Fibroblast of mammary gland (primary cell): ENCODE data around the gene PRAMEF1.
"Not testable (repeated sequence)": the region's sequence is repeated elsewhere in the genome, so short reads cannot be mapped to it uniquely, and the experiment has no call there.

Experiments
- DNase-seq: peaks from one replicate; pipeline ENCODE4 v3.0.0-alpha.2; 2010; ENCODE audit warnings: low read depth
- H3K4me3 ChIP-seq: 2 replicates; pipeline ENCODE4 v1.5.1; 2011; ENCODE audit warnings: low read depth, mild to moderate bottlenecking, low read length, moderate library complexity; ENCODE audit not compliant: control insufficient read depth
- TF ChIP-seq, protein P1 (sequence below): conservative IDR thresholded peaks from 2 replicates; pipeline ENCODE4 v1.5.1; 2011; ENCODE audit warnings: low read depth, low read length, inconsistent platforms; ENCODE audit not compliant: control insufficient read depth, insufficient read depth

The PRAMEF1 gene

DNA sequence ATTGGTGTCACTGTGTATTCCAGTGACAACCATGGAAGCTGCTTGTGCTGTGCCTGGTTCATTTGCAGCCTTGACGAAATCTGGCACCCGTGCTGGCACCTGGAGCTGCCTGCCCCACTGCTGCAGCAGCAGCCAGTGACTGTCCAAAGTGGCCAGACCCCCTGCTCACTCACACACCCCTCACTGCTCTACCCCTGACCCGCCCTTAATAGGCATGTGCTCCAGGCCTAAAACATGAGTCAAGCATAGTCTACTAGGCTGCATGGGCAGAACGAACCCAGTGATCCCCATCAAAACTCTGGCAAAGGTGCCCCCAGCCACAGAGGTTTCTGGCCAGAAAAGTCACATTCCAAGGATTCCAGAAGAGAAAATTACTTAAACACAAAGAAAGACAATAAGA, 7.7 kb downstream of the PRAMEF1 start:
- no peak overlapping the region for H3K4me3 ChIP-seq
- TF ChIP-seq, protein P1, sequence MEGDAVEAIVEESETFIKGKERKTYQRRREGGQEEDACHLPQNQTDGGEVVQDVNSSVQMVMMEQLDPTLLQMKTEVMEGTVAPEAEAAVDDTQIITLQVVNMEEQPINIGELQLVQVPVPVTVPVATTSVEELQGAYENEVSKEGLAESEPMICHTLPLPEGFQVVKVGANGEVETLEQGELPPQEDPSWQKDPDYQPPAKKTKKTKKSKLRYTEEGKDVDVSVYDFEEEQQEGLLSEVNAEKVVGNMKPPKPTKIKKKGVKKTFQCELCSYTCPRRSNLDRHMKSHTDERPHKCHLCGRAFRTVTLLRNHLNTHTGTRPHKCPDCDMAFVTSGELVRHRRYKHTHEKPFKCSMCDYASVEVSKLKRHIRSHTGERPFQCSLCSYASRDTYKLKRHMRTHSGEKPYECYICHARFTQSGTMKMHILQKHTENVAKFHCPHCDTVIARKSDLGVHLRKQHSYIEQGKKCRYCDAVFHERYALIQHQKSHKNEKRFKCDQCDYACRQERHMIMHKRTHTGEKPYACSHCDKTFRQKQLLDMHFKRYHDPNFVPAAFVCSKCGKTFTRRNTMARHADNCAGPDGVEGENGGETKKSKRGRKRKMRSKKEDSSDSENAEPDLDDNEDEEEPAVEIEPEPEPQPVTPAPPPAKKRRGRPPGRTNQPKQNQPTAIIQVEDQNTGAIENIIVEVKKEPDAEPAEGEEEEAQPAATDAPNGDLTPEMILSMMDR, result no peak
- DNase-seq, result no peak

DNA sequence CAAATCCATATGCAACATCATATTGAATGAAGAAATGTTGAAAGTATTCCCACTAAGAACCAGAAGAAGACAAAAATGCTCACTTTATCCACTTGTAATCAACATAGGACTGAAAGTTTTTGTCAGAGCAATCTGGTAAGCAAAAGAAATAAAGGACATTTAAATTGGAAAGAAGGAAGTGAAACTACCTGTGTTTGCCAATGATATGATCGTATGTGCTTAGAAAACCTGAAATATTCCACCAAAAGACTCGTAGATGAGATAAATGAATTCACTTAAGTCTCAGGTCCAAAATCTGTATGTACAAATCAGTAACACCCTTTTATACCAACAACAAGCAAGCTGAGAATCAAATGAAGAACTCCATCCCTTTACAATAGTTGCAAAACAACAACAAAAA, 8.5 kb downstream of the PRAMEF1 start:
- TF ChIP-seq, protein P1, result no peak
- DNase-seq, result no peak

DNA sequence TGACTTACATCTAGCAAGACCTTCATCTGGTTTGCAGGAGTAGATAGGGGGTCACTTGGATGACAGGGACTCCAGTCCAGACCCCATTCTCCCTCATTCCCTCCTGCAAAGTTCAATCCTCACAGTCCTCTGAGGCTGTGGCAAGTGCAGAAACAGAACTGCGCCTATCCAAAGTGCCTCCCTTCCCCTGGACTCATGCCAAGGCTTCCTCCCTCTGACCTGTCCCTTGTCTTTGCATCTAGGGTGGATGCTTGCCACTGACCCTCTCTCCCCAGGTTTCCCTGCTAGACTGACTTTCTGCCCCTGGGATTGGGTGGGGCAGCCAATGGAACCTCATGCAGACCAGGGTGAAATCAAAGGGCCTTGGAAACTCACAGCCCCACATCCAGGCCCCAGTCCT, 18.7 kb downstream of the PRAMEF1 start:
- H3K4me3 ChIP-seq, result no peak overlapping the region
- TF ChIP-seq, protein P1, result no peak
- DNase-seq, result no peak

More for the DNA sequence above, 8.5 kb downstream of the PRAMEF1 start:
- no peak overlapping the region for H3K4me3 ChIP-seq

DNA sequence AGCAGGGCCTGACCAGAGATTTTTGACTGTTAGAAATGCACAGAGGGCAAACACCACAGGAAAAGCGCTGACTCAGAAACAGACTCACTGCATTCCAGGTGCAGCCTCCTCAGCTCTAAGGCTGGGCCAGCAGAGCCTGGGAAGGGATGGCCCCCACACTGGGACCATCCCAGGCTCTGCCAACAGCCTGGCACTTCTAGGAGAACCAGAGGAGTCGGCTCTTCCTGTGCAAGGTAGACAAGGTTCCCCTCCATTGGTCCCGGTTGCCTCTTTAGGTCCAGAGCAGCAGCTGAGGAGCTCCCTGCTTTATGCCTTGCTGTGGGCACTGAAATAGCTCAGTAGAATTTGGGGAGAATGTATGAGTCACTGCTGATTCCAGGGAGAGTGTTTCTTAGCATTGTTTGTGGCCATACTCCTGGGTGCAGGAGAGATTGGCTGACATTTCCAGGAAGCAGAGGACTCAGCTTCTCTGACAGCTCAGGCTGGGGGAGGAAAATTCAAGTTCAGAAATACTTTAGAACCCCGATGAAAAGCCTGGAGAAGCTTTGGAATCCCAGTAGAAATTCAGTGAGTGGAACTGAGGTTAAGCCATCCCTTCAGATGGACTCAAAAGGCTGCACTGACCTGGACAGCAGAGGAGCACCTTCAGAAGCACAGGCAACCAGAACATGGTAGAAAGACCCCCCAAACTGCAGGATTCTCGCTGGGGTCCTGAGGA, 19.7 kb downstream of the PRAMEF1 start:
- peak; percentile 1 for DNase-seq
- TF ChIP-seq, protein P1, result no peak

DNA sequence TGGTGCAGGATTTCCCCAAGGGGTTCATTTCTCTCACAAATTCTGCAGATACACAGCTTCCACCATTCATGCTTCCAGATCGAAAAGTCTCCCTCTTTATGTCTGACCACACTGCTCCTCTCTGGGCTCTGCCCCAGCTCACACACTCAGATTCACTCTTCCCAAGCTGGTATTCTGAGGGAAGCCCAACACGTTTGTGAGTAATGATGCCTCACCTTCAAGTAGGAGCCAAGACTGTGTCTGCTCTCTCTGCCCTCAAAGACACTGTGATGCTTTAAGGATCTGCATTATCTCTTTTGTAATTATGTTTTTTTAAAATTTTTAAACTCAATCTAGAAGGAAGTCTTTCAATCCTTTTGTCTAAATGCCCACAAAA, 20.2 kb downstream of the PRAMEF1 start:
- no peak for DNase-seq
- TF ChIP-seq, protein P1, result no peak

More for the DNA sequence above, 19.7 kb downstream of the PRAMEF1 start:
- no peak overlapping the region for H3K4me3 ChIP-seq

DNA sequence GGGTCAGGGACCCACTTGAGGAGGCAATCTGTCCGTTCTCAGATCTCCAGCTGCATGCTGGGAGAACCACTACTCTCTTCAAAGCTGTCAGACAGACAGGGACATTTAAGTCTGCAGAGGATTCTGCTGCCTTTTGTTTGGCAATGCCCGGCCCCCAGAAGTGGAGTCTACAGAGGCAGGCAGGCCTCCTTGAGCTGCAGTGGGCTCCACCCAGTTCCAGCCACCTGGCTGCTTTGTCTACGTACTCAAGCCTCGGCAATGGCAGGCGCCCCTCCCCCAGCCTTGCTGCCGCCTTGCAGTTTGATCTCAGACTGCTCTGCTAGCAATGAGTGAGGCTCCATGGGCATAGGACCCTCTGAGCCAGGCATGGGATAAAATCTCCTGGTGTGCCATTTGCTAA, 27.9 kb downstream of the PRAMEF1 start:
- DNase-seq, H3K4me3 ChIP-seq: not testable (repeated sequence)

More for the DNA sequence above, 20.2 kb downstream of the PRAMEF1 start:
- H3K4me3 ChIP-seq, result no peak overlapping the region

DNA sequence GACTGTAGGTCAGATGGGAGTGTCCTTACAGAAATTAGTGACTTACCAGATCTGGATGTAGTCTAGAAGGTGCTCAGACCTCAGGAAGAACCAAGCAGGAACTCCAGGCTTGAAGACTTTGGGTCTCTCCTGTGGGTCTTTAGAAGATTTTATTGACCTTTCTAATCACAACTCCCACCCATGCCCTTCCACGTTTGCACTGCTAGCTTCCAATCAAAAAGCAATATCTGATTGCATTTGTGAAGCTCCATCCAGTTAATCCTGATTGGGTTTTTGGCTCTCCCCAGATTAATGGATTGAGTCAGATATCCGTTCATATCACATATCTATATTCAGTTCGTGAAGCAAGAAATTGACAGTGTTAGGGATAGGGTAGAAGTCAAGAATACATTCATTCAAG, 40.1 kb downstream of the PRAMEF1 start, which contains the start of gene PRAMEF11:
Gene PRAMEF11 (minus strand): TSS at position 101 of the 400 bp plus-strand sequence. CDS start 2,621 bp downstream, outside the sequence.
- DNase-seq, H3K4me3 ChIP-seq: not testable (repeated sequence)

DNA sequence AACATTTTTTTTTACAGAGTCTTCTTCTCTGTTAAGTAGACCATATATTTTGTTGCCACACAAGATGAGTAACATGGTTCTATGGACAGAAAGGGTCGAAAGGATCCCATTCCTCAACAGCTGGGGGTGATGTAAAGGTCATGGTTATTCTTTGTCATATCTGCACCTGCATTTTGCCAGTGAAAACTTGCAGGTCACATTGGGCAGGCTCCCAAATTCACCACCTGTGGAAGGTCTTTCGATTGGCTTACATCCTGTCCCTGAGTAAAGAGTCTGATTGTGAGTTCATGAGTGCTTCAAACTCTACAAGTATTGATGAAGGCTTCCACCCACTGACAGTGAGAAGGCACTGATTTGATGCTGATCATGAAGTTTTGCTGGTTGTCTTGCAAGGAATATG, 42.1 kb downstream of the PRAMEF1 start:
- not testable (repeated sequence) for DNase-seq, H3K4me3 ChIP-seq
